B cell (primary cell): Measurements from ENCODE around the gene EME1. TPM values are rescaled to one million over a fixed set of nuclear protein-coding genes. Genes with fewer than 3 reads are reported as not detected.

Experiments used
- ATAC-seq: fragments of 200-7000 bp; cut with Tn5 transposase; one replicate; pipeline ENCODE4 v1.10.0; 2021; ENCODE audit warnings: low read depth, mild to moderate bottlenecking, moderate number of reproducible peaks, moderate library complexity
- CTCF ChIA-PET: fragments of 350-600 bp; sonication (Branson Sonifier 250); formaldehyde crosslinking; loops from one replicate; lab custom pipeline; 2021; ENCODE audit warnings: antibody characterized with exemption, inconsistent platforms; lab: Charles Lee
- POLR2A ChIA-PET: fragments of 350-600 bp; sonication (Branson Sonifier 250); formaldehyde crosslinking; loops from one replicate; lab custom pipeline; 2021; ENCODE audit warnings: antibody characterized with exemption; lab: Charles Lee
- DNase-seq: peaks from one replicate; pipeline ENCODE4 v3.0.0; 2013
- H2AFZ ChIP-seq: 2 replicates; pipeline ENCODE4 v1.6.1; 2012; ENCODE audit warnings: mild to moderate bottlenecking, low read depth, low read length; ENCODE audit not compliant: insufficient read depth, poor library complexity, severe bottlenecking
- H3K27ac ChIP-seq, 2 donors: 1 replicate in 1 of 2; 2 replicates in 1 of 2; pipeline ENCODE4 v1.5.1; 2012 to 2013; ENCODE audit warnings: low read length in 2 of 2, mild to moderate bottlenecking in 2 of 2, moderate library complexity in 1 of 2
- H3K27me3 ChIP-seq, 4 experiments: fragments of 200-600 bp in 1 of 4; sonication (generic) in 1 of 4; replicated peaks in 1 of 4; 1 replicate in 2 of 4; 2 replicates in 2 of 4; pipeline versions ENCODE4 v1.6.1 to v1.7.0; 2013 to 2016; ENCODE audit warnings: low read length in 3 of 4, mild to moderate bottlenecking in 2 of 4, mixed read lengths in 1 of 4, moderate library complexity in 1 of 4; ENCODE audit not compliant: insufficient read depth in 4 of 4, control insufficient read depth in 3 of 4; ENCODE audit errors: control extremely low read depth in 1 of 4
- H3K36me3 ChIP-seq, 2 experiments: replicated peaks in 1 of 2; 1 replicate in 1 of 2; 2 replicates in 1 of 2; pipeline versions ENCODE4 v1.6.1 to v1.7.1; 2013; ENCODE audit warnings: low read length in 1 of 2; ENCODE audit not compliant: insufficient read depth in 2 of 2, control insufficient read depth in 1 of 2; ENCODE audit errors: control extremely low read depth in 1 of 2, extremely low read depth in 1 of 2
- H3K4me1 ChIP-seq, 2 donors: fragments of 200-600 bp in 1 of 2; sonication (generic) in 1 of 2; 1 replicate in 1 of 2; 2 replicates in 1 of 2; pipeline versions ENCODE4 v1.5.1 to v1.6.1; 2013 to 2017; ENCODE audit warnings: low read length in 2 of 2; ENCODE audit not compliant: control insufficient read depth in 2 of 2, insufficient read depth in 2 of 2
- H3K4me2 ChIP-seq: replicated peaks from 2 replicates; pipeline ENCODE3; 2012; ENCODE audit warnings: mild to moderate bottlenecking, low read depth, low read length; ENCODE audit not compliant: poor library complexity, severe bottlenecking
- H3K4me3 ChIP-seq, 5 experiments: fragments of 200-600 bp in 1 of 5; sonication (generic) in 1 of 5; 1 replicate in 3 of 5; 2 replicates in 2 of 5; pipeline versions ENCODE4 v1.5.1 to v1.7.0; 2011 to 2016; ENCODE audit warnings: low read length in 4 of 5, mild to moderate bottlenecking in 4 of 5, low read depth in 2 of 5, control low read depth in 1 of 5, moderate library complexity in 1 of 5; ENCODE audit not compliant: insufficient read depth in 1 of 5; ENCODE audit errors: control extremely low read depth in 1 of 5, extremely low read depth in 1 of 5
- H3K79me2 ChIP-seq: fragments of 200-600 bp; sonication (generic); one replicate; pipeline ENCODE4 v1.6.0; 2016; ENCODE audit warnings: low read length; ENCODE audit not compliant: control insufficient read depth, insufficient read depth
- H3K9ac ChIP-seq: fragments of 200-600 bp; sonication (generic); 2 replicates; pipeline ENCODE4 v1.6.1; 2017; ENCODE audit warnings: mild to moderate bottlenecking, low read length, moderate library complexity
- H3K9me3 ChIP-seq, 3 donors: one replicate each; pipeline versions ENCODE4 v1.6.1 to v1.7.1; 2013; ENCODE audit warnings: low read length in 2 of 3; ENCODE audit not compliant: control insufficient read depth in 2 of 3, insufficient read depth in 1 of 3; ENCODE audit errors: control extremely low read depth in 1 of 3
- H4K20me1 ChIP-seq: 2 replicates; pipeline ENCODE4 v1.6.0; 2012; ENCODE audit warnings: mild to moderate bottlenecking, low read length; ENCODE audit not compliant: insufficient read depth, control insufficient read depth, poor library complexity, severe bottlenecking
- H3K27ac Mint-ChIP-seq: one replicate; pipeline ENCODE4 v1.8.0; 2021; ENCODE audit warnings: mixed read lengths
- H3K27me3 Mint-ChIP-seq: one replicate; pipeline ENCODE4 v1.8.0; 2021; ENCODE audit warnings: mixed read lengths
- H3K4me1 Mint-ChIP-seq: one replicate; pipeline ENCODE4 v1.8.0; 2021; ENCODE audit warnings: mixed read lengths
- H3K4me3 Mint-ChIP-seq: one replicate; pipeline ENCODE4 v1.8.0; 2021; ENCODE audit warnings: mixed read lengths
- H3K9me3 Mint-ChIP-seq: one replicate; pipeline ENCODE4 v1.8.0; 2022; ENCODE audit warnings: mixed read lengths; ENCODE audit not compliant: insufficient read depth
- CTCF ChIP-seq: fragments of 200-600 bp; IDR thresholded peaks from one replicate; pipeline ENCODE4 v1.8.0; 2022; ENCODE audit warnings: antibody characterized with exemption, mild to moderate bottlenecking
- EZH2 ChIP-seq: IDR thresholded peaks from 2 replicates; pipeline ENCODE4 v1.6.1; 2012; ENCODE audit warnings: borderline replicate concordance, low read depth, mild to moderate bottlenecking, moderate library complexity, low read length; ENCODE audit not compliant: insufficient read depth, poor library complexity, severe bottlenecking
- WGBS: methylation state at CpG from one replicate; pipeline ENCODE4 v1.1.5; 2013; ENCODE audit warnings: missing lambda C conversion rate; ENCODE audit not compliant: insufficient coverage; 5-methylcytosine and 5-hydroxymethylcytosine counted together
- intact Hi-C: fragments of 100-400 bp; cut with micrococcal nuclease; formaldehyde crosslinking; loops from one replicate; pipeline ENCODE4 v1.10.0; 2022
- polyA plus RNA-seq: library from polyadenylated mRNA; depleted of rRNA; stranded (reverse); fragments of >200 nt; gene quantifications from 2 replicates; pipeline ENCODE4 v1.2.3, GENCODE V29; 2012
- total RNA-seq, 2 donors: library from RNA; stranded (reverse); fragments of 120-200 nt in 1 of 2; gene quantifications; 1 replicate in 1 of 2; 2 replicates in 1 of 2; pipeline versions ENCODE4 v1.2.3 to v1.2.4, GENCODE V29; 2013 to 2022

The EME1 gene
- total and polyA plus RNA-seq, 2 donors (not counting 1 experiment from before 2014, with no cell fraction given) = 1.6 to 2.3 TPM

- Histone ChIP-seq H3K36me3 (peaks cover 20 to 51% of the 10 kb centered on the region in 2 experiments), H3K4me2 (no peak overlapping the region), H3K27ac (no peak overlapping the region), H3K4me1 (peaks cover 27 to 33% of the 10 kb centered on the region in 2 donors), H3K4me3 (no peak overlapping the region), H4K20me1 (peaks cover 17% of the 10 kb centered on the region), H3K79me2 (peaks cover 40% of the 10 kb centered on the region), H3K9me3 (no peaks in the 10 kb centered on the region), H2AFZ (no peak overlapping the region), H3K9ac (no peak overlapping the region), H3K27me3 (no peaks in the 10 kb centered on the region)
- 20% methylated on average over 1 of the region's 3 CpGs for WGBS
- POLR2A ChIA-PET = no interaction called here
- H3K4me1 Mint-ChIP-seq = peaks cover 43% of the 10 kb centered on the region
- peak overlapping the region; percentile 34 for H3K4me3 Mint-ChIP-seq
- no peak for ATAC-seq
- DNase-seq = no peak
- intact Hi-C loops = loop anchor here (5.0 kb wide), 1 partner anchor 1502 kb away; the partner anchor contains the start of gene ATP5MC1
- CTCF ChIA-PET = interaction anchor here (1.4 kb wide), 1 partner anchor 13 kb away, joined by 4 read pairs; no protein-coding TSS in a partner anchor
- no peaks in the 10 kb centered on the region for H3K9me3 Mint-ChIP-seq
- H3K27me3 Mint-ChIP-seq = no peaks in the 10 kb centered on the region
- no peak overlapping the region for H3K27ac Mint-ChIP-seq
- TF ChIP-seq CTCF = no peak
- TF ChIP-seq EZH2 = no peak
Measured at GRCh38 chr17:50394711-50395110, 21.7 kb downstream of the EME1 start.
